NCI-H460 (cell line): ENCODE results near the gene DELE1. TPM values are rescaled to one million over a fixed set of nuclear protein-coding genes. Genes with fewer than 3 reads are reported as not detected.
"Not testable (repeated sequence)": the region's sequence is repeated elsewhere in the genome, so short reads cannot be mapped to it uniquely, and the experiment has no call there.

Experiments
- DNase-seq: peaks from one replicate; pipeline ENCODE4 v3.0.0-alpha.2; 2016; ENCODE audit warnings: low read depth; ENCODE audit errors: extremely low read depth
- total RNA-seq: library from RNA; depleted of rRNA; stranded (reverse); fragments of >200 nt; shearing (Covaris generic); gene quantifications from 2 replicates; pipeline ENCODE4 v1.2.3, GENCODE V29; 2014

The DELE1 gene
- total RNA-seq, 1 experiment from 2014 or later: 78.5 TPM

DNA sequence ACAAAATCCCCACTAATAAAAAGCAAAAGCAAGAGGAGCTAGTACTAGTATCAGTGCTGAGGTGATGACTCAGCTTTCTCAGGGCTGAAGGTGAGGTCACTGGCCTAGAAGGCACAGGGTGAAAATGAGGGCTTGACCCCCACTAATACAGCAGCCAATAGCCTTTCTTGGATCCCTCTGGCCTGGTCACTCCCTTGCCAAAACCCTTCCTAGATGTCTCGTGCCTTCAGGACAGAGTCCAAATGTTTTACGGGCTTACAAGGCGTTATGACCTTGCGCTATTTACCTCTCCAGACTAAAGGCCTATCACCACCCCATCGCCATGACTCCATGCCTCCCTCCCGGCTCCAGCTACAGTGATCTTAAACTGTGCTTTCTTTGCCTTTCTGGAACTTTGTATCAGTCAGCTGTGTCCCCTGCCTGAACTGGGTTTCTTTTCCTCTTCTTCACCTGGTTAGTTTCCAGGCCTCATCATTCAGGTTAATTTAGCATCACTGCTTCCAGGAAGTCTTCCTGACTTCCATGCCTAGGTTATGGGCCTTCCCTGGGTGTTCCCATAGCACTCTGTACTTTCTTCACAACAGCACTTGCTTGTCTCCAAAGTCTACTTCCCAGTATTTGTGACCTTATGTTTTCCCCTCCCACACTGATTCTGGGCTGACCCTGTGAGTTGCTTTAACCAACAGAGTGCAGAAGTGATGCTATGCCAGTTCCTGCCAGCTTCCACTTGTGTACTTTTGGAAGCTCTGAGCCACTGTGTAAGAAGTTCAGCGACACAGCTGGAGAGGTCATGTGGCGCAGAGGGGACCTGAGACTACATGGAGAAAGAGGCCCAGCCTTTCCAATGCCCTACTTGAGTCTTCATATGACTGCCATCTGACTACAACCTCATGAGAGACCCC, 4.2 kb upstream of the DELE1 start:
- no peak for DNase-seq

DNA sequence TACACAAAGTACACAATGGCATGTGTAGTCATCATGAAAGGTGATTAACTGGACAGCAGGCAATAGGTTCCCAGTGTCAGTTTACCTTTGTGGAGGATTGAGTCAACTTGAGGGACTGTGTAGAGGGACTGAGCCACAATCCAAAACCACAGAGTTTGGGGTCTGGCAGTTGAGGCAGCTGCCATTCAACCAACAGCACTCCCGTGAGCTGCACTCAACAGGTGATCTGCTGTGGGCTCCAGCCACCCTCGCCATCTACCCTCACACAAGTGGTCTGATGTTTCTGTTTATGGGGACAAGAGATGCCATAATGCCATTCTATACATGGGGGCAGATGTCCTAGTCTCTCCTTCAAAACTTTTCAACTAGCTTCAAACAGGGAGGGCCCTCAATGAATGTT, 2.9 kb upstream of the DELE1 start:
- no peak for DNase-seq

DNA sequence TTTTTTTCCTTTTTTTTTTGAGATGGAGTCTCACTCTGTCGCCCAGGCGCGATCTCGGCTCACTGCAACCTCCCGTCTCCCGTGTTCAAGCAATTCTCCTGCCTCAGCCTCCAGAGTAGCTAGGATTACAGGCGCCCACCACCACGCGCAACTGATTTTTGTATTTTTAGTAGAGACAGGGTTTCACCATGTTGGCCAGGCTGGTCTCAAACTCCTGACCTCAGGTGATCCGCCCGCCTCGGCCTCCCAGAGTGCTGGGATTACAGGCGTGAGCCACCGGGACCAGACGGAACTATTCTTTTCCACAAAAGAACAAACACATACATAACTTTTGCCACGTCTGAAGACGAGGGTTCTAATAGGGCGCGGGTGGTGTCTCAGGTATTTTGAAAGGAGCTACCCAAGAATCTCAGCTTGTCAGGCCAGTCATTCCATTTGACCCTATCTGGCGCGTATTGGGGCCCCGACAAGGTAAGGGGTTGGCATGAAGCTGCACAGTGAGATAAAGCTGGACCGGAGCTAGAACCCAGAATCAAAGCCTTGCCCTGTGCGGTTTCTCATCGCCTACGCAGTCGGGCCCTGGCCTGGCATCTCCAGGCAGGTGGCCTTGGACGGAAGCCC, 734 bp upstream of the DELE1 start:
- not testable (repeated sequence) for DNase-seq

GRCh38 chr5:141926434-141926833, 2.8 kb downstream of the DELE1 start:
- no peak for DNase-seq

DNA sequence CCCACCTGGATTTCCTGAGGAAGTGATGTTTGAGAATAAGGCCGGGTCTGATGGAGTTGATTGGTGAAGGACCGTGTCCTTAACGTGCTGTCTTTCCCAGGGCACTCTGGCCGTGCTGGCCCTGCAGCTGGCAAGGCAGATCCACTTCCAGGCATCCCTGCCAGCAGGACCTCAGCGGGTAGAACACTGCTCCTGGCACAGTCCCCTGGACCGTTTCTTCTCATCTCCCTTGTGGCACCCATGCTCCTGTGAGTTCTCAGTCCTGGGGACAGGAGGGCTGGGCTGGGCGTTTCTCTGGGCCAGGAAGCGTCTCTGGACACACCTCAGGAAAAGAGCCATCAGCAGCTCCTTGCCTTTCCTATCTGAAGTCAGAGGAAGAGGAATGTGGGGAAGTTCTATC, 4.4 kb downstream of the DELE1 start:
- DNase-seq: no peak

GRCh38 chr5:141929398-141930058, 5.9 kb downstream of the DELE1 start:
- no peak for DNase-seq

DNA sequence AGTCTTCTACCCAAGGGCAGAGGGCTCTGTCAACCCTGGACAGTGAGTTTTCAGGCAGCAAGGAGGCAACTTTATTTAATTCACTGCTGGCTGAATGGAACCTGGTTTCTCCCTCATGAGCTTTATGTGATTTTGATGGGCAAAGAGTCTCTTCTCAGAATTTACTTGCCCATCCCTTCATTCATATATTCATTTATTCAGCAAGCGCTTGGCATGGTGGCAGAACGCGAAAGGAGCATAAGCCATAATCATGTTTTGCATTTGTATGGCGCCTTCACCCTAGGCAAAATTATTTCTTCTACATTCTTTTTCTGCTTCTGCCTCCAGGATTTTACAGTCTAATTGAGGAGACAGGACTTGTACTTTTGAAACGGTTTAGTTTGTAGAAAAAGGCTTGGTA, 8.0 kb downstream of the DELE1 start:
- no peak for DNase-seq

DNA sequence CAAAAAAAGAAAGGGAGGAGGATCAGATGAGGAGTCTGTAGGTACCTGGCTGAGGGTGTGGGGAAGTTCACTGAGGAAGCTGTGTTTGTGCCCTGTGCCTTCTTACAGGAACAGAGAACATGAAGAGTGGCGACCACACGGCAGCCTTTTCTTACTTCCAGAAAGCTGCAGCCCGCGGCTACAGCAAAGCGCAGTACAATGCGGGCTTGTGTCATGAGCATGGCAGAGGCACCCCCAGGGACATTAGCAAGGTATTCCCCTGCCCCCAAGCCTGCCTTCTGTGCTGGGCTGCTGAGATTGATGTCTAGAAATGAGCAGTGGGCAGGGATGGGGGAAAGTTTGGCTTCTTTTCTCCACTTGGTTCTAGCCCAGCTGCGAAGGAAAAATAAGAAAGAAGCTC, 9.5 kb downstream of the DELE1 start:
- no peak for DNase-seq

GRCh38 chr5:141934099-141934844, 10.6 kb downstream of the DELE1 start:
- no peak for DNase-seq

DNA sequence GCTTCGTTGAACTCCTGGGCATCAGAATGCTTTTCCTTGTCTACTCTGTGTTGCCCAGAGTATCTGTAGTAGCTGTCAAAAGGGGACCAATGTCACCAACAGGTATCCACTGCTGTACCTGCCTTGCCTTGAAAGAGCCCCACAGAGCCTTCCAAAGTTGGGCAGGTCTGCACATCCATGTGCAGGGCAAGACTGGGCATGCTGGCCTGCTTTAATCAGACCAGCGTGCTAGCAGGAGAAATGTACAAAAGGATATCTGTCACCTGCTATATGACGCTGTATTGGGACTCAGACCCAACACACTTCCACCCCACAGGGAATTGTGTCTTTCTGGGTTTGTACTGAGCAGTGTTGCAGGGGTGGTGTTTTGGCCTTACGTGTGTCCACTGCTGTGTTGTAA, 11.9 kb downstream of the DELE1 start:
- no peak for DNase-seq

DNA sequence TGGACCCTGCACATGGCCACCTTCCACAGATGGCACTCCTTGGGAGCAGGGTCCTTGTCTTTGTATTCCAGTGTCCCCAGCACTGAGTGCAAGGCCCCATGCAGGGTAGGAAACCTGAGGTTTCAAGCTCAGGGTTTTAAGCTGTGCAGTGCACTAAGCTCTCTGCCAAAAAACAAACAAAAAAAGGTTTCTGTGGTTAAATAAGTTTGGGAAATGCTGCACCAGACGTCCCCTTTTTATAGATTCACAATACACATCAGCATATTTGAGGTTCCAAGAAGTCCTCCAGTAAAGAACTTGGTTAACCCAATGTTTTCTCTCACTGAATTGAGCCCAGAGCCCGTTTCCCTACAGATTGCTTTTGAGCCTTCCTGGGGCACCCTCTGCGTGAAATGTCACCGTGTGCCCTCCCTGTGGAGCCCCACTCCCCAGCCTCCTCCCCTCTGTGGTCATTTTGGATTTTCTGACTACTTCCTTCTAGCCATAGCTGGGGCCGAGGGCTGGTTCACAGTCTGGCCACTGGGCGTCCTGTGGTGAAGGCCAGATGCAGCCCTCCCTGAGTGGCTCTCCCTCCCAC, 17.1 kb downstream of the DELE1 start:
- no peak for DNase-seq

GRCh38 chr5:141941307-141941706, 17.6 kb downstream of the DELE1 start:
- no peak for DNase-seq

DNA sequence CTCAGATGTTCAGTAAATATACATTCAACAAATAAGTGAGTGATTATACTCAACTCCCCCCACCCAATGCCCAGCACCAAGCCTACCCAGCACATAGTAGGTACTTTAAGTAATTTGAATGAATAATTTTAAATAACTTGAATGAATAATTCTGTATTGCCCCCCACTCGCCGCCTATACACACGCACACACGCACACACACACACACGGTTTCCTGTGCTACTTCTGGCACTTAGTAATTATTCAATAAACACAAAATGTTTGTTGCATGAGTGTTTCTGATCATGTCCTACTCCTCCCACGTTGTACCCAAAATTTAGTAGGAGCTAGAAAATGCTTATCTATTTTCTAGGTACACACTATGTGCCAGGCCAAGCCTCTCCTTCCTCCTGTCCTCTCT, 18.1 kb downstream of the DELE1 start:
- no peak for DNase-seq

DNA sequence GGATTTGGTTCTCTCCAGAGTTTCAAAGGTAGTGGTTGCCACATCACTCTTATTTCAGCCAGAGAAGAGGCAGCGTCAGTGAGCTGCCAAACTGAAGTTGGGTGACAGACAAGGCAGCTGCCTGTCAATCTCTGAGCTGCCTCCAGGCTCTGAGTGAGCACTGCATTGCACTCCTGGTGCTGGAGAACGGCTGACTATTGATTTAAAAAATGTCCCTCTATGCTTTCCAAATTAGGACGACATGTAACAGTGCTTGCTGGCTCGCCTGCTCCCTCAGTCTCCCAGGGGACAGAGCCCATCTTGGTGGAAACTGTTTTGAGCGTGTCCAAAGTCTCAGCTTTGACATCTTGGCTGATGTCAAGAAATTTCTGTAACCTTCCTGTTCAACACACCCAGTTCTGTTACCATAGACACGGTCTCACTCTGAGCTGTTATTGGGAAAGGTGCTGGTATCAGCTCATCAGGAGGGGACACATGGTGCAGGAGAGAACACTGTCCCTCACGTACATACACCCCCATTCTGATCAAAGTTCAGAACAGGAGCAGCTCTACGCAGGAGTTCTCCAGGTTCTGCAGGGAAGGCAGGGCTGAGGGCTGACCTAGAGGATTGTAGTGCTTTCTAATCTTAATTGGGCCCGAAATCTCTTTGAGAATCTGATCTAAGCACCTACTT, 18.6 kb downstream of the DELE1 start:
- no peak for DNase-seq

DNA sequence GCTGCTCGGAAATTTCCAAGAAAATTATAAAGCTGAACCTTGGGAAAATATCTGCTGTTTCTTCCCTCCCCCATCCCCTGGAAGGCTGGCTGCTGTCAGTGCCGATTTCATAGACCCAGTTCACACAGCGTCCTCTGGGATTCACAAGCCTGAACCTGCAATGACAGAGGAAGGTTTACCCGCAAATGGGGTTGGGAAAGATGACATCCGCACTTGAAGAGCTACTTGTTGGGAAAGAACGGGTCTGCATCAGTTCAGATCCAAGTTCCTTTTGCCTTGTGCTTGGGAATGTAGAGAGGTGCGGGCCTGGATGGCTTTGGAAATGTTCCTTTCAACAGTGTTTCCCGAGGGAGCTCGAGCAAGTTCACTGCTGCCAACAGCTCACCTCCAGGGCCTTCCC, 20.4 kb downstream of the DELE1 start:
- no peak for DNase-seq

DNA sequence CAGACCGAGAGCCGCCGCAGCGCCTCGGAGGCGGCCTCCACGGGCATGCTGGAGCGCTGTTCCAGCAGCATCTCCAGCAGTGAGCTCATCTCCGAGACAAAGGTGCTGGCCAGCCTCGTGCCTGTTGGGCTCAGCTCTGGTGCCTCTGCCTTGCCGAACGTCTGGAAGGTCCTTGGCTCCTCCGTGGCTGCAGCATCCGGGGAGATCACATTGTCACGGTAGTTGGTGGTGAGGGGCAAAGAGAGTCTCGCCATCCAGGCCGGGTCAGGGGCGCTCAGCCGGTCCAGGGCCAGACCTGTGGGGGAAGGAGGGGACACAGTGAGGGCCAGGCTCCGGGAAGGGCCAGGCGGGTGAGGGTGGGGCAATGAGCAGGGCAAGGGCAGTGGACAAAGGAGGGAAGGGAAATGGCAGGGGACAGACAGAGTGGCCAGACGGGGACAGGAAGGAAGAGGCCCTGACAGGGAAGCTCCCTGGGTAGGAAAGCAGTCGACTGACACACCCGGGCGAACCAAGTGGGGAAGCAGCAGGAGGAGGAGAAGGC, 21.9 kb downstream of the DELE1 start:
- DNase-seq: no peak

DNA sequence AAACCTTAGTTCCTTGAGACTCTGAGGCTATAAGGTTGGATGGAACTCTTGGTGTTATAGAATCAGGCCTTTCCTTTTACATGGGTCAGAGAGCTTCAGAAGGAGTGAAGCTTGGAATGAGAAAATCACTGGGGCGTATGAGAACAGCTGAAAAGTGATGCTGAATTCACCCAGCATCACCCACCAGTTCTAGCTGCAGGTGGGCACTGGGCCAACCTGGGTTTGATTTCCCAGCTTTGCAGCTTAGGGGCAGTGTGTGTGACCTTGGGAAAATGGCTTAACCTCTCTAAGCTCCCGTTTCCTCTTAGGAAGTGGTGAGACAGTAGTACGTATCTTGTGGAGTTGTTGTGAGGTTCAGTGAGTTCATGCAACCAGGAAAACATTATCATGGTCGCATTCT, 23.6 kb downstream of the DELE1 start:
- DNase-seq: no peak

DNA sequence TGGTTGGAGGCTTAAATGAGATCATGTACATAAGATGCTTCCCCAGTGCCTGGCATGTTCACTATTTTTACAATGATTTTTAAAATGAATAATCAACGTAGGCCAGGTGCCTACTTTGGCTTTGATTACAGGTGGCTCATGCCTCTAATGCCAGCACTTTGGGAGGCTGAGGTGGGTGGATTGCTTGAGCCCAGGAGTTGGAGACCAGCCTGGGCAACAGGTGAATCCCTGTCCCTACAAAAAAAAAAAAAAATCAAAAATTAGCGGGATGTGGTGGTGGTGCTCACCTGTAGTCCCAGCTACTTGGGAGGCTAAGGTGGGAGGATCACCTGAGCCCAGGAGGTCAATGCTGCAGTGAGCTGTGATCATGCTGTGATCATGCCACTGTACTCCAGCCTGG, 25.1 kb downstream of the DELE1 start:
- no peak for DNase-seq

- no peak for DNase-seq
These were observed 25.8 kb downstream of the DELE1 start for GRCh38 chr5:141949511-141949910.
